GM12878 (cell line): ENCODE data around the gene HEYL. TPM values are rescaled to one million over a fixed set of nuclear protein-coding genes. Genes with fewer than 3 reads are reported as not detected.

ENCODE experiments used
- ATAC-seq: fragments of 200-7000 bp; cut with Tn5 transposase; 3 replicates; pipeline ENCODE4 v1.9.1; 2020; ENCODE audit warnings: mild to moderate bottlenecking, moderate library complexity
- BruUV-seq: library from RNA; stranded (reverse); fragments of 400-500 nt; replicated peaks from 2 replicates; lab custom pipeline; 2021; lab: Mats Ljungman, UMichigan
- CTCF ChIA-PET: fragments of 300-600 bp; sonication (Branson Sonifier 250); formaldehyde crosslinking; extraction: SDS; loops from one replicate; lab custom pipeline; 2021; ENCODE audit warnings: inconsistent platforms; lab: Yijun Ruan, JAX
- POLR2A ChIA-PET: fragments of 350-600 bp; formaldehyde crosslinking; extraction: SDS; loops from one replicate; lab custom pipeline; 2021; ENCODE audit warnings: inconsistent platforms; lab: Charles Lee
- RAD21 ChIA-PET: fragments of 300-600 bp; sonication (Branson Sonifier 250); formaldehyde crosslinking; loops from one replicate; lab custom pipeline; 2023; ENCODE audit warnings: antibody characterized with exemption; ENCODE audit not compliant: unreplicated experiment; lab: Charles Lee
- SMC1A ChIA-PET: fragments of 300-600 bp; sonication (Branson Sonifier 250); formaldehyde crosslinking; loops from one replicate; lab custom pipeline; 2023; ENCODE audit not compliant: unreplicated experiment, uncharacterized antibody; lab: Charles Lee
- DNase-seq: peaks from one replicate; pipeline ENCODE4 v3.0.0-alpha.2; 2011; ENCODE audit warnings: low read depth, low spot score
- FAIRE-seq: peaks from 3 replicates; lab custom pipeline; 2011; peaks lifted over from hg19 to GRCh38; lab: Jason Lieb, UNC
- H2AFZ ChIP-seq: 2 replicates; pipeline ENCODE4 v1.6.0; 2011; ENCODE audit warnings: low read depth, low read length, control low read depth; ENCODE audit not compliant: control insufficient read depth
- H3K27ac ChIP-seq: 2 replicates; pipeline ENCODE4 v1.5.1; 2011; ENCODE audit warnings: control low read depth; ENCODE audit not compliant: control insufficient read depth, insufficient read depth
- H3K27me3 ChIP-seq, 2 experiments: replicated peaks in 1 of 2; 2 replicates each; pipeline versions ENCODE4 v1.6.0 to v1.6.1; 2011; ENCODE audit warnings: low read length in 1 of 2; ENCODE audit not compliant: control insufficient read depth in 2 of 2, insufficient read depth in 2 of 2
- H3K36me3 ChIP-seq, 2 experiments: 2 replicates each; pipeline ENCODE4 v1.5.1; 2011; ENCODE audit warnings: low read length in 1 of 2; ENCODE audit not compliant: control insufficient read depth in 2 of 2, insufficient read depth in 2 of 2
- H3K4me1 ChIP-seq: 2 replicates; pipeline ENCODE4 v1.6.1; 2011; ENCODE audit warnings: mild to moderate bottlenecking, low read length, moderate library complexity, mixed read lengths; ENCODE audit not compliant: control insufficient read depth, insufficient read depth
- H3K4me2 ChIP-seq: 2 replicates; pipeline ENCODE4 v1.6.0; 2011; ENCODE audit warnings: control low read depth; ENCODE audit not compliant: control insufficient read depth, insufficient read depth
- H3K4me3 ChIP-seq: fragments of 200-600 bp; sonication (generic); 2 replicates; pipeline ENCODE4 v1.5.1; 2016
- H3K79me2 ChIP-seq: 2 replicates; pipeline ENCODE4 v1.6.0; 2011; ENCODE audit warnings: low read length; ENCODE audit not compliant: control insufficient read depth, insufficient read depth
- H3K9ac ChIP-seq: 2 replicates; pipeline ENCODE4 v1.8.0; 2011; ENCODE audit warnings: low read length, control low read depth, mixed read lengths; ENCODE audit not compliant: control insufficient read depth, insufficient read depth
- H3K9me3 ChIP-seq: replicated peaks from 3 replicates; pipeline ENCODE4 v1.5.1; 2011; ENCODE audit warnings: mild to moderate bottlenecking, low read length; ENCODE audit not compliant: control insufficient read depth, insufficient read depth
- H4K20me1 ChIP-seq: 2 replicates; pipeline ENCODE4 v1.6.0; 2011; ENCODE audit not compliant: control insufficient read depth, insufficient read depth
- BACH1 ChIP-seq: fragments of 450-650 bp; IDR thresholded peaks from 2 replicates; pipeline ENCODE4 v1.6.1; 2017; ENCODE audit warnings: mild to moderate bottlenecking, borderline replicate concordance
- BMI1 ChIP-seq: fragments of 450-650 bp; IDR thresholded peaks from 2 replicates; pipeline ENCODE4 v1.6.1; 2016; ENCODE audit warnings: mild to moderate bottlenecking, moderate library complexity, borderline replicate concordance
- EGR1 ChIP-seq, 2 experiments: IDR thresholded peaks; 1 replicate in 1 of 2; 2 replicates in 1 of 2; pipeline ENCODE4 v1.6.1; 2011 to 2012; ENCODE audit warnings: low read depth in 2 of 2, low read length in 2 of 2, borderline replicate concordance in 1 of 2, mild to moderate bottlenecking in 1 of 2, moderate library complexity in 1 of 2
- FOXK2 ChIP-seq: fragments of 450-650 bp; IDR thresholded peaks from 2 replicates; pipeline ENCODE4 v1.6.1; 2017; ENCODE audit warnings: mild to moderate bottlenecking, moderate library complexity
- KLF5 ChIP-seq: fragments of 450-650 bp; IDR thresholded peaks from 2 replicates; pipeline ENCODE4 v1.6.1; 2014; ENCODE audit warnings: mild to moderate bottlenecking; ENCODE audit not compliant: partially characterized antibody
- LARP7 ChIP-seq: fragments of 450-650 bp; IDR thresholded peaks from 2 replicates; pipeline ENCODE4 v1.6.1; 2017; ENCODE audit warnings: mild to moderate bottlenecking
- RCOR1 ChIP-seq: conservative IDR thresholded peaks from 2 replicates; pipeline ENCODE4 v1.6.1; 2012; ENCODE audit warnings: low read depth, low read length, improper control_type of control experiment
- RUNX3 ChIP-seq: IDR thresholded peaks from 2 replicates; pipeline ENCODE4 v1.6.1; 2012; ENCODE audit warnings: low read length, inconsistent platforms
- SMARCA5 ChIP-seq: fragments of 450-650 bp; IDR thresholded peaks from 2 replicates; pipeline ENCODE4 v1.6.1; 2017; ENCODE audit warnings: mild to moderate bottlenecking
- SRF ChIP-seq, 2 experiments: IDR thresholded peaks; 2 replicates each; pipeline ENCODE4 v1.6.1; 2011; ENCODE audit warnings: low read depth in 2 of 2, low read length in 2 of 2, mild to moderate bottlenecking in 1 of 2, moderate library complexity in 1 of 2
- TARDBP ChIP-seq: IDR thresholded peaks from 2 replicates; pipeline ENCODE4 v1.6.1; 2016; ENCODE audit warnings: borderline replicate concordance
- ZBED1 ChIP-seq: IDR thresholded peaks from 2 replicates; pipeline ENCODE4 v1.6.1; 2016; ENCODE audit warnings: borderline replicate concordance
- WGBS: methylation state at CpG from one replicate; pipeline ENCODE4 v1.1.6; 2016; ENCODE audit warnings: low lambda C conversion rate; ENCODE audit not compliant: insufficient replicate concordance, insufficient coverage; ENCODE audit errors: missing lambda C conversion rate; 5-methylcytosine and 5-hydroxymethylcytosine counted together
- in situ Hi-C: fragments of 300-500 bp; cut with MboI; formaldehyde crosslinking; loops from 9 replicates; pipeline ENCODE4 v1.14.3; 2018; ENCODE audit warnings: mixed read lengths
- intact Hi-C: fragments of 100-400 bp; cut with micrococcal nuclease; formaldehyde crosslinking; loops from one replicate; pipeline ENCODE4 v1.14.2; 2022; ENCODE audit not compliant: unreplicated experiment
- polyA plus RNA-seq, 11 experiments: library from polyadenylated mRNA; depleted of rRNA in 4 of 11; unstranded in 6 of 11; stranded (reverse) in 5 of 11; fragments of >200 nt; fragmentation: Nextera tagmentation in 4 of 11; fragmentation: Illumina TruSeq in 1 of 11; extraction: Ambion mirVana in 4 of 11; extraction: Trizol in 1 of 11; gene quantifications; 1 replicate in 1 of 11; 2 replicates in 10 of 11; pipeline versions ENCODE4 v1.2.1 to v1.2.3, GENCODE V29; 2011 to 2016; ENCODE audit warnings: inconsistent platforms in 2 of 11, missing spikeins in 2 of 11, low read depth in 1 of 11
- total RNA-seq, 4 experiments: library from RNA; depleted of rRNA in 3 of 4; stranded (reverse); fragments of >200 nt in 3 of 4; fragmentation: Illumina TruSeq in 1 of 4; extraction: Trizol in 1 of 4; gene quantifications; 2 replicates each; pipeline versions ENCODE4 v1.2.1 to v1.2.3, GENCODE V29; 2013 to 2021
- TF ChIP-seq, protein P1 (sequence below): fragments of 150-350 bp; IDR thresholded peaks from 2 replicates; pipeline ENCODE4 v1.6.1; 2014; ENCODE audit warnings: mild to moderate bottlenecking, low read depth, low read length
- TF ChIP-seq, protein P2 (sequence below): IDR thresholded peaks from 2 replicates; pipeline ENCODE4 v1.6.1; 2011; ENCODE audit warnings: borderline replicate concordance, low read depth, mild to moderate bottlenecking, moderate library complexity, low read length; ENCODE audit not compliant: insufficient read depth, poor library complexity, severe bottlenecking

The HEYL gene
- total and polyA plus RNA-seq, 10 of the 15 experiments (the other 5 are each of a cell fraction or from before 2014, with no cell fraction given): under 0.01 to 0.04 TPM; not detected in 8

DNA sequence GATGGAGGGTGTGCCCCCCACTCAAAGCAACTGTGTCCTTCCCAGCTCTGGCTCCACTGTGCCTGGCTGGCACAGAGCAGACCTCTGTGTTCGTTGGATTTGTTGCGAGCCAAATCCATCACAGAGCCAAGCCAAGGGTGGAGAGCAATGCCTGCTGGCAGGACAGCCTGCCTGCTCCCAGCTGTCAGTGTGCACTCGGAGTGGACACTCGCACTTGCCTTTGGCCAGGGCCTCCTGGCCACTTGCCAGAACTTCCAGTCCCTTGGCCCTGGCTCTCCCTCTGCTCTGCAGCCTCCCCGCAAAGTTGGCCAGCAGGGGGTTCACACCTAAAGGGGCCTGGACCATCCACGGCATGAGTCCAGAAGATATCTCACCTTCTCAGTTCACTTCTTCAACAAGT, 16.4 kb downstream of the HEYL start:
- POLR2A ChIA-PET: no interaction called here
- no peak overlapping the region for H3K4me2 ChIP-seq
- no peak for TF ChIP-seq KLF5
- TF ChIP-seq ZBED1: no peak
- no peak for TF ChIP-seq SRF (IDR thresholded peaks at IDR 0.05; ENCODE audit: low read depth in 2 of 2, low read length in 2 of 2)
- no peak for TF ChIP-seq SMARCA5
- TF ChIP-seq BMI1: no peak
- no peak for TF ChIP-seq EGR1 (IDR thresholded peaks at IDR 0.05; ENCODE audit: borderline replicate concordance in 1 of 2, low read depth in 2 of 2, low read length in 2 of 2)
- TF ChIP-seq LARP7: no peak

DNA sequence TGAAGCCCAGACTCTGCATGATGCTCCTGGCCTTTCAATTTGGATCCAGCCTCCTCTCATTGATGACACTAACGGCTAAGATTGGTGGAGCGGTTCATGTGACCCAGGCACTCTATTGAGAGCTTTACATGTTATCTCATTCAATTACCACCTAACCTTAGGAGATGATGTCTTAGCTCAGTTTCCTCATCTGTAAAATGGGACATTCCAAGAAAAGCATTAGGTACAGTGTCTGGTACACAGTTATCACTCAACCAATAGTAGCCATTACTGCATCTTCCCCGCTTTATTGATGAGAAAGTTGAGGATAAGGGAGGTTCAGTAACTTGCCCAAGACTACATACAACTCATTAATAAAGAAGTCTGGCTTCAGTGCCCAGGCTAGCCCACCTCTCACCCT, 17.0 kb downstream of the HEYL start:
- POLR2A ChIA-PET: no interaction called here
- Histone ChIP-seq H4K20me1 (no peaks in the 10 kb centered on the region), H3K4me1 (no peaks in the 10 kb centered on the region), H3K4me2 (no peak overlapping the region), H3K79me2 (no peaks in the 10 kb centered on the region), H3K27me3 (peaks cover 2% of the 10 kb centered on the region in 2 experiments; a peak in 3 of 4 replicates), H3K36me3 (no peaks in the 10 kb centered on the region), H3K4me3 (no peak overlapping the region), H3K9ac (no peak overlapping the region), H3K9me3 (no peaks in the 10 kb centered on the region), H3K27ac (no peak overlapping the region), H2AFZ (no peak overlapping the region)
- in situ Hi-C loops (no loop called here), intact Hi-C loops (no loop called here)
- RAD21 ChIA-PET: no interaction called here
- SMC1A ChIA-PET: no interaction called here
- no TSS peak for BruUV-seq
- FAIRE-seq (no peak), DNase-seq (no peak), ATAC-seq (no peak)
- WGBS: 65% methylated on average over 3 of the region's 3 CpGs
- CTCF ChIA-PET: interaction anchor here (1.2 kb wide), 1 partner anchor 12 kb away, joined by 3 read pairs; no protein-coding TSS in a partner anchor
- TF ChIP-seq RUNX3: no peak
- TF ChIP-seq BACH1: no peak
- TF ChIP-seq, protein P1, sequence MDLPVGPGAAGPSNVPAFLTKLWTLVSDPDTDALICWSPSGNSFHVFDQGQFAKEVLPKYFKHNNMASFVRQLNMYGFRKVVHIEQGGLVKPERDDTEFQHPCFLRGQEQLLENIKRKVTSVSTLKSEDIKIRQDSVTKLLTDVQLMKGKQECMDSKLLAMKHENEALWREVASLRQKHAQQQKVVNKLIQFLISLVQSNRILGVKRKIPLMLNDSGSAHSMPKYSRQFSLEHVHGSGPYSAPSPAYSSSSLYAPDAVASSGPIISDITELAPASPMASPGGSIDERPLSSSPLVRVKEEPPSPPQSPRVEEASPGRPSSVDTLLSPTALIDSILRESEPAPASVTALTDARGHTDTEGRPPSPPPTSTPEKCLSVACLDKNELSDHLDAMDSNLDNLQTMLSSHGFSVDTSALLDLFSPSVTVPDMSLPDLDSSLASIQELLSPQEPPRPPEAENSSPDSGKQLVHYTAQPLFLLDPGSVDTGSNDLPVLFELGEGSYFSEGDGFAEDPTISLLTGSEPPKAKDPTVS: no peak
- no peak for TF ChIP-seq TARDBP
- TF ChIP-seq FOXK2: no peak
- TF ChIP-seq, protein P2, sequence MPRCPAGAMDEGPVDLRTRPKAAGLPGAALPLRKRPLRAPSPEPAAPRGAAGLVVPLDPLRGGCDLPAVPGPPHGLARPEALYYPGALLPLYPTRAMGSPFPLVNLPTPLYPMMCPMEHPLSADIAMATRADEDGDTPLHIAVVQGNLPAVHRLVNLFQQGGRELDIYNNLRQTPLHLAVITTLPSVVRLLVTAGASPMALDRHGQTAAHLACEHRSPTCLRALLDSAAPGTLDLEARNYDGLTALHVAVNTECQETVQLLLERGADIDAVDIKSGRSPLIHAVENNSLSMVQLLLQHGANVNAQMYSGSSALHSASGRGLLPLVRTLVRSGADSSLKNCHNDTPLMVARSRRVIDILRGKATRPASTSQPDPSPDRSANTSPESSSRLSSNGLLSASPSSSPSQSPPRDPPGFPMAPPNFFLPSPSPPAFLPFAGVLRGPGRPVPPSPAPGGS: no peak
- no peak for TF ChIP-seq ZBED1
- TF ChIP-seq RCOR1: no peak

More for the DNA sequence above, 16.4 kb downstream of the HEYL start:
- no peak for FAIRE-seq
- H3K4me1 ChIP-seq: no peaks in the 10 kb centered on the region
- no peaks in the 10 kb centered on the region for H3K36me3 ChIP-seq
- WGBS: 68% methylated on average over 6 of the region's 6 CpGs
- SMC1A ChIA-PET: no interaction called here
- BruUV-seq: no TSS peak
- CTCF ChIA-PET: no interaction called here
- H3K79me2 ChIP-seq: no peaks in the 10 kb centered on the region
- peaks cover 2% of the 10 kb centered on the region in 2 experiments; a peak in 3 of 4 replicates for H3K27me3 ChIP-seq
- ATAC-seq: no peak
- H3K27ac ChIP-seq: no peak overlapping the region
- H4K20me1 ChIP-seq: no peaks in the 10 kb centered on the region
- no peaks in the 10 kb centered on the region for H3K9me3 ChIP-seq
- in situ Hi-C loops (no loop called here), intact Hi-C loops (no loop called here)
- RAD21 ChIA-PET: no interaction called here
- no peak overlapping the region for H3K9ac ChIP-seq
- DNase-seq: no peak
- no peak overlapping the region for H2AFZ ChIP-seq
- H3K4me3 ChIP-seq: no peak overlapping the region
